H1 (cell line): Measurements from ENCODE around the gene CACNA1C. TPM values are rescaled to one million over a fixed set of nuclear protein-coding genes. Genes with fewer than 3 reads are reported as not detected.

Experiments
- CTCF ChIA-PET: fragments of 300-600 bp; sonication (Branson Sonifier 250); formaldehyde crosslinking; loops from one replicate; lab custom pipeline; 2021; ENCODE audit not compliant: partially characterized antibody; lab: Charles Lee
- POLR2A ChIA-PET: fragments of 300-600 bp; sonication (Branson Sonifier 250); formaldehyde crosslinking; loops from one replicate; lab custom pipeline; 2021; ENCODE audit warnings: inconsistent platforms; ENCODE audit not compliant: partially characterized antibody; lab: Charles Lee
- DNase-seq, 2 experiments: peaks; one replicate each; pipeline versions ENCODE4 v3.0.0 to v3.0.0-alpha.2; 2010 to 2022; ENCODE audit warnings: low spot score in 2 of 2, low read depth in 1 of 2, mixed read lengths in 1 of 2
- FAIRE-seq: peaks from 2 replicates; lab custom pipeline; 2011; peaks lifted over from hg19 to GRCh38; lab: Jason Lieb, UNC
- H2AFZ ChIP-seq: 2 replicates; pipeline ENCODE4 v1.8.1; 2012; ENCODE audit warnings: low read length, inconsistent platforms
- H2AK5ac ChIP-seq: 2 replicates; pipeline ENCODE4 v1.6.1; 2013; ENCODE audit warnings: low read depth, low read length
- H2BK120ac ChIP-seq: replicated peaks from 2 replicates; pipeline ENCODE3; 2013; ENCODE audit warnings: low read depth, low read length, inconsistent platforms
- H2BK12ac ChIP-seq: 2 replicates; pipeline ENCODE4 v1.6.1; 2013; ENCODE audit warnings: low read depth, low read length
- H2BK15ac ChIP-seq: 2 replicates; pipeline ENCODE4 v1.6.1; 2013; ENCODE audit warnings: low read length
- H2BK20ac ChIP-seq: 2 replicates; pipeline ENCODE4 v1.6.1; 2013; ENCODE audit warnings: low read length
- H2BK5ac ChIP-seq: 2 replicates; pipeline ENCODE4 v1.6.1; 2013; ENCODE audit warnings: low read depth, low read length
- H3K14ac ChIP-seq: 2 replicates; pipeline ENCODE4 v1.6.1; 2013; ENCODE audit warnings: inconsistent platforms; ENCODE audit not compliant: insufficient read length
- H3K18ac ChIP-seq: 2 replicates; pipeline ENCODE4 v1.6.1; 2013; ENCODE audit warnings: low read length; ENCODE audit errors: extremely low read depth
- H3K23ac ChIP-seq: 2 replicates; pipeline ENCODE4 v1.6.1; 2013; ENCODE audit warnings: inconsistent platforms; ENCODE audit not compliant: insufficient read length
- H3K23me2 ChIP-seq: 2 replicates; pipeline ENCODE4 v1.6.1; 2013; ENCODE audit warnings: low read depth, low read length
- H3K27ac ChIP-seq: 2 replicates; pipeline ENCODE4 v1.6.1; 2011; ENCODE audit warnings: low read depth, low read length, inconsistent platforms
- H3K27me3 ChIP-seq, 4 experiments: replicated peaks in 1 of 4; 1 replicate in 1 of 4; 2 replicates in 3 of 4; pipeline versions ENCODE4 v1.6.1 to v1.8.1; 2011 to 2013; ENCODE audit warnings: low read length in 3 of 4, mild to moderate bottlenecking in 3 of 4, inconsistent platforms in 2 of 4, mixed read lengths in 2 of 4, moderate library complexity in 1 of 4; ENCODE audit not compliant: control insufficient read depth in 3 of 4, insufficient read depth in 3 of 4; ENCODE audit errors: extremely low read depth in 1 of 4
- H3K36me3 ChIP-seq, 4 experiments: 2 replicates each; pipeline versions ENCODE4 v1.6.1 to v1.8.1; 2011 to 2013; ENCODE audit warnings: mild to moderate bottlenecking in 4 of 4, low read length in 3 of 4, moderate library complexity in 2 of 4, control low read depth in 1 of 4, inconsistent platforms in 1 of 4; ENCODE audit not compliant: insufficient read depth in 4 of 4, control insufficient read depth in 2 of 4
- H3K4ac ChIP-seq: replicated peaks from 2 replicates; pipeline ENCODE3; 2013; ENCODE audit warnings: low read length, low read depth, mixed read lengths, inconsistent platforms; ENCODE audit not compliant: insufficient read length
- H3K4me1 ChIP-seq, 4 experiments: replicated peaks in 1 of 4; 1 replicate in 1 of 4; 2 replicates in 3 of 4; pipeline versions ENCODE4 v1.6.1 to v1.8.1; 2011 to 2013; ENCODE audit warnings: low read length in 3 of 4, inconsistent platforms in 2 of 4, mixed read lengths in 1 of 4; ENCODE audit not compliant: insufficient read depth in 4 of 4, control insufficient read depth in 3 of 4
- H3K4me2 ChIP-seq, 2 experiments: 2 replicates each; pipeline versions ENCODE4 v1.6.1 to v1.8.1; 2011 to 2013; ENCODE audit warnings: low read depth in 2 of 2, low read length in 2 of 2, control low read depth in 1 of 2, inconsistent platforms in 1 of 2, mild to moderate bottlenecking in 1 of 2; ENCODE audit not compliant: insufficient read depth in 1 of 2
- H3K4me3 ChIP-seq, 4 experiments: fragments of 200-600, 300-600 bp in 1 of 4; sonication (generic), shearing (Covaris generic), sonication (Bioruptor Twin) in 1 of 4; 2 replicates each; pipeline versions ENCODE4 v1.5.1 to v1.8.1; 2011 to 2016; ENCODE audit warnings: low read length in 4 of 4, low read depth in 3 of 4, control low read depth in 2 of 4, inconsistent platforms in 2 of 4, mild to moderate bottlenecking in 2 of 4, mixed read lengths in 1 of 4, moderate library complexity in 1 of 4; ENCODE audit not compliant: insufficient read depth in 2 of 4; ENCODE audit errors: extremely low read depth in 1 of 4
- H3K56ac ChIP-seq: replicated peaks from 2 replicates; pipeline ENCODE3; 2013; ENCODE audit warnings: low read depth, mild to moderate bottlenecking, mixed read lengths, low read length, inconsistent platforms; ENCODE audit not compliant: insufficient read length
- H3K79me1 ChIP-seq: 2 replicates; pipeline ENCODE4 v1.6.1; 2013; ENCODE audit warnings: low read depth, low read length, control low read depth
- H3K79me2 ChIP-seq, 2 experiments: 2 replicates each; pipeline versions ENCODE4 v1.6.1 to v1.8.1; 2012 to 2013; ENCODE audit warnings: low read length in 2 of 2, mild to moderate bottlenecking in 2 of 2, inconsistent platforms in 1 of 2; ENCODE audit not compliant: insufficient read depth in 2 of 2, control insufficient read depth in 1 of 2
- H3K9ac ChIP-seq, 4 experiments: replicated peaks in 1 of 4; 1 replicate in 1 of 4; 2 replicates in 3 of 4; pipeline versions ENCODE4 v1.6.1 to v1.8.1; 2011 to 2013; ENCODE audit warnings: low read depth in 3 of 4, low read length in 3 of 4, control low read depth in 2 of 4, mild to moderate bottlenecking in 2 of 4, moderate library complexity in 2 of 4, inconsistent platforms in 1 of 4; ENCODE audit errors: extremely low read depth in 1 of 4
- H3K9me3 ChIP-seq, 2 experiments: 2 replicates each; pipeline versions ENCODE4 v1.6.1 to v1.8.1; 2012 to 2013; ENCODE audit warnings: mild to moderate bottlenecking in 2 of 2, moderate library complexity in 2 of 2, control low read depth in 1 of 2, inconsistent platforms in 1 of 2, low read depth in 1 of 2, low read length in 1 of 2, mixed read lengths in 1 of 2; ENCODE audit not compliant: insufficient read depth in 2 of 2
- H4K20me1 ChIP-seq, 2 experiments: replicated peaks in 1 of 2; 2 replicates each; pipeline versions ENCODE3 to v1.8.1; 2011 to 2013; ENCODE audit warnings: inconsistent platforms in 2 of 2, low read length in 2 of 2, mild to moderate bottlenecking in 1 of 2; ENCODE audit not compliant: insufficient read depth in 2 of 2, control insufficient read depth in 1 of 2
- H4K5ac ChIP-seq: 2 replicates; pipeline ENCODE4 v1.6.1; 2013; ENCODE audit warnings: low read length, low read depth, mixed read lengths, inconsistent platforms; ENCODE audit not compliant: insufficient read length
- H4K8ac ChIP-seq: 2 replicates; pipeline ENCODE4 v1.8.0; 2013; ENCODE audit warnings: mild to moderate bottlenecking, moderate library complexity, low read length, inconsistent platforms; ENCODE audit not compliant: insufficient read depth; ENCODE audit errors: extremely low read depth
- H4K91ac ChIP-seq: replicated peaks from 2 replicates; pipeline ENCODE3; 2013; ENCODE audit warnings: low read length, mixed read lengths, inconsistent platforms; ENCODE audit not compliant: insufficient read length
- JUN ChIP-seq: IDR thresholded peaks from 2 replicates; pipeline ENCODE4 v1.6.1; 2011; ENCODE audit warnings: low read depth, mild to moderate bottlenecking, improper control_type of control experiment, low read length
- KDM1A ChIP-seq: fragments of 200-600, 300-600 bp; sonication (generic); IDR thresholded peaks from 2 replicates; pipeline ENCODE4 v1.7.1; 2016; ENCODE audit warnings: mild to moderate bottlenecking, low read length, borderline replicate concordance
- MAX ChIP-seq: IDR thresholded peaks from 2 replicates; pipeline ENCODE4 v1.6.1; 2012; ENCODE audit warnings: inconsistent platforms
- SAP30 ChIP-seq: fragments of 300-600 bp; sonication (generic); IDR thresholded peaks from 2 replicates; pipeline ENCODE4 v1.7.1; 2012; ENCODE audit warnings: low read length, moderate library complexity, mild to moderate bottlenecking, inconsistent platforms; ENCODE audit not compliant: insufficient read depth, insufficient replicate concordance
- SRF ChIP-seq: IDR thresholded peaks from 2 replicates; pipeline ENCODE4 v1.6.1; 2011; ENCODE audit warnings: mild to moderate bottlenecking, low read depth, low read length, moderate library complexity
- SUZ12 ChIP-seq: fragments of 200-600 bp; sonication (generic); IDR thresholded peaks from 2 replicates; pipeline ENCODE4 v1.6.1; 2012; ENCODE audit warnings: mild to moderate bottlenecking, inconsistent platforms, low read length, moderate library complexity, mixed read lengths
- WGBS, 2 experiments: shearing (Covaris generic) in 1 of 2; methylation state at CpG; one replicate each; pipeline versions ENCODE4 v1.1.6 to v1.1.7; 2013 to 2015; ENCODE audit warnings: low lambda C conversion rate in 2 of 2, mixed read lengths in 2 of 2, inconsistent platforms in 1 of 2, low coverage in 1 of 2, missing lambda C conversion rate in 1 of 2; ENCODE audit not compliant: insufficient replicate concordance in 2 of 2, insufficient coverage in 1 of 2, insufficient read length in 1 of 2; ENCODE audit errors: extremely low coverage in 1 of 2, missing lambda C conversion rate in 1 of 2; 5-methylcytosine and 5-hydroxymethylcytosine counted together
- polyA plus RNA-seq, 7 experiments: library from polyadenylated mRNA; depleted of rRNA in 3 of 7; stranded (reverse) in 5 of 7; unstranded in 2 of 7; fragments of >200 nt in 5 of 7; fragments of 200-250 nt in 2 of 7; gene quantifications; 1 replicate in 5 of 7; 2 replicates in 1 of 7; 4 replicates in 1 of 7; pipeline versions ENCODE4 v1.2.1 to v1.2.3, GENCODE V29; 2011 to 2013; ENCODE audit warnings: missing spikeins in 2 of 7, mixed read lengths in 2 of 7
- total RNA-seq: library from RNA; stranded (reverse); fragmentation: NEBNext Ultra II Directional; extraction: Animal tissue kit (Norgen Biotek cat#: 25700); gene quantifications from 2 replicates; pipeline ENCODE4 v1.2.1, GENCODE V29; 2021

The CACNA1C gene
- total and polyA plus RNA-seq, 2 of the 8 experiments (the other 6 are each of a cell fraction or from before 2014, with no cell fraction given): 1.3 TPM

GRCh38 chr12:2192231-2192630 is 139.4 kb downstream of the CACNA1C start:
- Histone ChIP-seq H2AK5ac (peak overlapping the region; percentile 100), H2AFZ (no peak overlapping the region), H3K18ac (no peak overlapping the region; the same call in 1 of the 2 replicates), H3K79me1 (no peaks in the 10 kb centered on the region), H3K27ac (no peak overlapping the region), H2BK20ac (no peak overlapping the region), H3K4me2 (peak overlapping the region in 1 of 2 experiments; percentile 21; a peak in 1 of 4 replicates), H3K23me2 (peaks cover 5% of the 10 kb centered on the region), H3K14ac (no peak overlapping the region), H3K23ac (no peak overlapping the region), H3K4ac (no peak overlapping the region), H3K56ac (no peak overlapping the region), H2BK120ac (no peak overlapping the region), H4K91ac (peak overlapping the region; percentile 75), H4K5ac (no peak overlapping the region), H3K4me3 (no peak overlapping the region), H2BK12ac (peak overlapping the region; percentile 100; the same call in 1 of the 2 replicates), H2BK5ac (no peak overlapping the region; the same call in 1 of the 2 replicates), H2BK15ac (no peak overlapping the region), H4K20me1 (no peaks in the 10 kb centered on the region), H3K27me3 (no peaks in the 10 kb centered on the region), H3K9me3 (no peaks in the 10 kb centered on the region)
- ChIA-PET CTCF (interaction anchor here (1.4 to 1.8 kb wide), 2 partner anchors 96 to 134 kb away, joined by 4 to 6 read pairs; no protein-coding TSS in a partner anchor), POLR2A (no interaction called here)
- DNase-seq: no peak
- TF ChIP-seq SAP30 (no peak), KDM1A (no peak), JUN (no peak), SUZ12 (no peak), MAX (no peak), SRF (no peak)
- TF ChIP-seq, all 59 proteins: peak for 0
- 70% methylated on average over 10 of the region's 10 CpGs; no CpG with 5 or more reads in 1 of the 2 experiments for WGBS, 2 experiments
- no peak for FAIRE-seq
- peaks cover 13 to 43% (median 29%) of the 10 kb centered on the region in 4 experiments for H3K4me1 ChIP-seq
- H3K9ac ChIP-seq: no peak overlapping the region
- H3K79me2 ChIP-seq: no peaks in the 10 kb centered on the region
- H3K36me3 ChIP-seq: no peaks in the 10 kb centered on the region
- no peak overlapping the region for H4K8ac ChIP-seq
